ENCODE data around the gene RRP12.

The RRP12 gene

DNA sequence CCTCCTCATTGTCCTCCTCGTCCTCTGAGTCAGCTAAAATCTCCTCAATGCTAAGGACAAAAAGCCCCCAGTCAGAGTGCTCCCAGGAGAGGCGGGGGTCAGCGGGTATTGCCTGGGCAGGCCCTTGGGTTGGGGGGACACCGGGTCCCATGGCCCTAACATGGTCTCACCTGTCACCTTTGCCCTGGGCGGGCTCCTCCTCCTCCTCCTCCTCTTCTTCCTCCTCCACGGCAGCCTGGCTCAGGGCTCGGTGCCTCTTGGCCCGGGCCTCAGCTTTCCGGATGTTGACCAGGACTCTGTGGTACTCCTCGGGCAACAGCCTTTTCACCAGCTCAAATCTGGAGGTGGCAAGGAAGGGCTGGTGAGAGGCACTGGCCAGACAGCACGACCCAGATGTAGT lies 34.6 kb downstream of the RRP12 start:
- peaks cover 85% of the 10 kb centered on the region for H3K36me3 ChIP-seq (ENCODE audit: control insufficient read depth, insufficient read depth, low read length, severe bottlenecking)
- no peak overlapping the region for H3K9ac ChIP-seq (ENCODE audit: low read length)
- no peak overlapping the region for H3K4me3 ChIP-seq (ENCODE audit: low read length)
- no peaks in the 10 kb centered on the region for H3K9me3 ChIP-seq (ENCODE audit: control insufficient read depth, low read length)
- no peak for DNase-seq (ENCODE audit: low read depth)
- no peaks in the 10 kb centered on the region for H3K27me3 ChIP-seq (replicated peaks; ENCODE audit: control insufficient read depth, insufficient read depth, low read length)
- no peaks in the 10 kb centered on the region for H3K4me1 ChIP-seq (ENCODE audit: control insufficient read depth, insufficient read depth, low read length)

DNA sequence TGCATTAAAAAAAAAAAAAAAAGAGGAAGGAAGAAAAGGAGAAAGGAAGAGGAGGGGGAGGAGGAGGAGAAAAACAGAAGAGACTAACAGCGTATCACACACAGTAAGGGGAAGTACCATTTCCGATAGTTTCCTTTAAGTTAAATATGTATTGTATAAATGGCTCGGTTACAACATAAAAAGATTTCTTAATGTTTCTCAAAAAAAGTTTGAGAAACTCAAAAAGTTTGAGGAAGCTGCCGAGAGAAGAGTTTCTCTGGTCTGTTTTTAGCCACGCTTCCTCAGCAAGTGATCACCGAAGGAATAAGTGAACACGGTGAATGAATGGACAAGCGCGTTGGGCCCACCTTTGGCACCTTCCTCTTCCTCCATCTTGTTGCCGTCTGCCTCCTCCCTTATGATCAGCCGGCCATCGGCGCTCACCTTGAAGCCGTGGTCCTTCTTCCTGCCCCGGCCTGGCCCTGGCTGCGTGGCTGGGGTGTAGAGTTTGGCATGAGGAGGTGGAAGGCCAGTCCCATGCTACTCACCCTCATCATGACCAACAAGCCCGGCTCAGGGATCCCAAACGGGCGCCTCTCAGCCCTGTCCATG lies 35.3 kb downstream of the RRP12 start:
- H3K27me3 ChIP-seq (replicated peaks; ENCODE audit: control insufficient read depth, insufficient read depth, low read length): no peaks in the 10 kb centered on the region
- H3K9me3 ChIP-seq (ENCODE audit: control insufficient read depth, low read length): no peaks in the 10 kb centered on the region
- H3K4me1 ChIP-seq (ENCODE audit: control insufficient read depth, insufficient read depth, low read length): no peaks in the 10 kb centered on the region
- H3K36me3 ChIP-seq (ENCODE audit: control insufficient read depth, insufficient read depth, low read length, severe bottlenecking): peaks cover 78% of the 10 kb centered on the region
- DNase-seq (ENCODE audit: low read depth): no peak
- H3K9ac ChIP-seq (ENCODE audit: low read length): no peak overlapping the region
- no peak overlapping the region for H3K4me3 ChIP-seq (ENCODE audit: low read length)

DNA sequence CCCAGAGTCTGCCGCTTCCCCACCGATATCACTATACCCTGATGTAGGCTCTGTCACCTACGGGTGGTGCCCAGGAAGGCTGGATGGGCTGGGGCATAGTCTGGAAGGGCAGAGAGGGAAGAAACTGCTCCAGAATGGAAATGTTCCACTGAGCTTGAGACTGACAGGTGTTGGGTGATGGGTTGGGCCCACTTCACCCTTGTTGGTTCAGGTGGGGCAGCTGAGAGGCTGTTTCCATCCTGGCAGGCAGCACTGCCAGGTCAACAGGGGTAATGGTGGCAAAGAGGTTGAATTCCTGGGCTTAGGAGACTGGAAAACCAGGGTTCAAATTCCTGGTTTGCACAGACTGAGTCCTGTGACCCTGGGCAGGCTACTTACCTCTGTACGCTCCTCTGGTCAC lies 38.1 kb downstream of the RRP12 start:
- no peak overlapping the region for H3K4me3 ChIP-seq (ENCODE audit: low read length)
- no peak overlapping the region for H3K9ac ChIP-seq (ENCODE audit: low read length)
- H3K9me3 ChIP-seq (ENCODE audit: control insufficient read depth, low read length): no peaks in the 10 kb centered on the region
- H3K36me3 ChIP-seq (ENCODE audit: control insufficient read depth, insufficient read depth, low read length, severe bottlenecking): peaks cover 75% of the 10 kb centered on the region
- H3K4me1 ChIP-seq (ENCODE audit: control insufficient read depth, insufficient read depth, low read length): no peaks in the 10 kb centered on the region
- H3K27me3 ChIP-seq (replicated peaks; ENCODE audit: control insufficient read depth, insufficient read depth, low read length): no peaks in the 10 kb centered on the region
- no peak for DNase-seq (ENCODE audit: low read depth)

- Histone ChIP-seq H3K4me1 (ENCODE audit: control insufficient read depth, insufficient read depth, low read length) (no peaks in the 10 kb centered on the region), H3K27me3 (replicated peaks; ENCODE audit: control insufficient read depth, insufficient read depth, low read length) (no peaks in the 10 kb centered on the region), H3K9me3 (ENCODE audit: control insufficient read depth, low read length) (no peaks in the 10 kb centered on the region), H3K9ac (ENCODE audit: low read length) (no peak overlapping the region), H3K36me3 (ENCODE audit: control insufficient read depth, insufficient read depth, low read length, severe bottlenecking) (peaks cover 75% of the 10 kb centered on the region), H3K4me3 (ENCODE audit: low read length) (no peak overlapping the region)
- DNase-seq (ENCODE audit: low read depth): no peak
Measured at GRCh38 chr10:97362310-97363033, 38.7 kb downstream of the RRP12 start.

DNA sequence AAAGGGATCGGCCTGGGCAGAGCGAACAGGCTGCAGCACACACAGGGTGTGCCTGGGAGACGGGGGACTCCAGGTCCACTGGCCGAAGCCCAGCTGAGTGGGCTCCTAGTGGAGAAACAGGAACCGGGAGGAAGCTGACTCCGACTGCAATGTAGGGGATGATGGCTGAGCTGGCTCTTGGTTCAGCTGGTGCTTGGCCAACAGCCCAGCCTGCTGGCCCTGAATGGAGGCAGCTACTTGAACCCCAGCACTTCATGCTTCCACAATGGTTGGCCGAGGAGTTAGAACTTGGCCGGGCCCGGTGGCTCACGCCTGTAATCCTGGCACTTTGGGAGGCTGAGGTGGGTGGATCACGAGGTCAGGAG lies 39.6 kb downstream of the RRP12 start:
- Histone ChIP-seq H3K36me3 (ENCODE audit: control insufficient read depth, insufficient read depth, low read length, severe bottlenecking) (peaks cover 75% of the 10 kb centered on the region), H3K9me3 (ENCODE audit: control insufficient read depth, low read length) (no peaks in the 10 kb centered on the region), H3K4me3 (ENCODE audit: low read length) (no peak overlapping the region), H3K27me3 (replicated peaks; ENCODE audit: control insufficient read depth, insufficient read depth, low read length) (no peaks in the 10 kb centered on the region), H3K4me1 (ENCODE audit: control insufficient read depth, insufficient read depth, low read length) (no peaks in the 10 kb centered on the region), H3K9ac (ENCODE audit: low read length) (no peak overlapping the region)
- no peak for DNase-seq (ENCODE audit: low read depth)

DNA sequence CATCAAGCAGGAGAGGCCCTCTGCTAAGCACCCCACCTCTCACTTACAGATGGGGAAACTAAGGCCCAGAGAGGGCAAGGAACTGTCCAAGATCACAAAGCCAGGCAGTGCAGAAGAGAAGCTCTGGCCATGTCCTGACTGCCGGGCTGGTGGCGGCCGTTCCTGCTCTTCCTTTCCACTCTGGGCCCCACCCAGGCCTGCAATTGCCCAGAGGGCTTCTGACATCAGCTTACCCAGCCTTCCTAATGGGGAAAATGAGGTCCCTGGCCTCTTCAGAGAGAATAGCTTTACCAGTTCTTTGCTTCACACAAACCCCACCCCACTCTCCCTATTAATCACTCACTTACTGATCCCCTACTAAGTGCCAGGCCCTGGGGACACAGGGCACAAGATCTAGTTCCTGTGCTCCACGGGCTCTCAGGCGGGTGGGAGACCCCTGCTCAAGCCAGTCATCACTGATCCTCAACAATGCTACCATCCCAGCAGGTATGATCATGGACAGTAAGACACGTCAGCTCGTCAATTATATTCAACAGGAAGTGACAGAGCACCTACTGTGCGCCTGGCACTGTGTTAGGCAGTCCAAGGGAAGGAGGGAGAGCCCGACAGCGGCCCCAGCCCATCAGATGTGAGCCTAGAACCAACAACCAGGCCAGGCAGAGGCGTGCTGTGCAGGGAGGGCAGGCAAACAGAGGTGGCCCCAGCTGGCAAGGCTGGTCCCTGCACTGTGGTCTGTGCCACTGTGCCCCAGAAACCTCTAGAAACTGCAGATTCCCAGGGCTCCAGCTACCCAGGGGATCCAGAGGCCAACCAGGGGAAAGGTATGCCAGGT lies 40.2 kb downstream of the RRP12 start:
- DNase-seq (ENCODE audit: low read depth): no peak
- Histone ChIP-seq H3K9me3 (ENCODE audit: control insufficient read depth, low read length) (no peaks in the 10 kb centered on the region), H3K4me1 (ENCODE audit: control insufficient read depth, insufficient read depth, low read length) (no peaks in the 10 kb centered on the region), H3K36me3 (ENCODE audit: control insufficient read depth, insufficient read depth, low read length, severe bottlenecking) (peaks cover 75% of the 10 kb centered on the region), H3K27me3 (replicated peaks; ENCODE audit: control insufficient read depth, insufficient read depth, low read length) (no peaks in the 10 kb centered on the region), H3K9ac (ENCODE audit: low read length) (no peak overlapping the region), H3K4me3 (ENCODE audit: low read length) (no peak overlapping the region)

GRCh38 chr10:97358781-97359180 lies 42.4 kb downstream of the RRP12 start:
- Histone ChIP-seq H3K9ac (ENCODE audit: low read length) (no peak overlapping the region), H3K9me3 (ENCODE audit: control insufficient read depth, low read length) (no peaks in the 10 kb centered on the region), H3K4me3 (ENCODE audit: low read length) (no peak overlapping the region), H3K4me1 (ENCODE audit: control insufficient read depth, insufficient read depth, low read length) (no peaks in the 10 kb centered on the region), H3K27me3 (replicated peaks; ENCODE audit: control insufficient read depth, insufficient read depth, low read length) (no peaks in the 10 kb centered on the region), H3K36me3 (ENCODE audit: control insufficient read depth, insufficient read depth, low read length, severe bottlenecking) (peaks cover 61% of the 10 kb centered on the region)
- DNase-seq (ENCODE audit: low read depth): no peak

- peaks cover 57% of the 10 kb centered on the region for H3K36me3 ChIP-seq (ENCODE audit: control insufficient read depth, insufficient read depth, low read length, severe bottlenecking)
- H3K4me1 ChIP-seq (ENCODE audit: control insufficient read depth, insufficient read depth, low read length): no peaks in the 10 kb centered on the region
- H3K27me3 ChIP-seq (replicated peaks; ENCODE audit: control insufficient read depth, insufficient read depth, low read length): no peaks in the 10 kb centered on the region
- no peak overlapping the region for H3K9ac ChIP-seq (ENCODE audit: low read length)
- no peaks in the 10 kb centered on the region for H3K9me3 ChIP-seq (ENCODE audit: control insufficient read depth, low read length)
- no peak overlapping the region for H3K4me3 ChIP-seq (ENCODE audit: low read length)
- no peak for DNase-seq (ENCODE audit: low read depth)
Measured at GRCh38 chr10:97358349-97358748, 42.8 kb downstream of the RRP12 start.

DNA sequence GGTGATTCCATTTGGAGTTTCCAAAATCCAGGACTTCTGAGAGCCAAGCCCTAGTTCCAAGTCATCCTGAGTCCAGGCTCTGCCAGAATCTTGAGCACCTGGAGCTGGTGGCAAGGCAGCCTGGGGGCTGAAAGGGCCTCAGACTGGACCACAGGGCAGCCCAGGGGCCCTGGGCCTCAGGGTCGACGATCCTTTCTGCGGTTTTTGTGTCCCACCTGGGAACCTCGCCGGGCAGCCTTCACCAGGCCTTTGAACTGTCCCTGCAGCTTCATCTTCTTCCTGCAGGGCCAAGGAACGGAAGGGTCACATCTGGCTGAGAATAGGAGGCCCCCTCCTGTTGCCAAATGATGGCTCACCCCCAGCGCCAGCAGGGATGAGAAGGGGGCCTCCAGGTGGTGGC lies 44.2 kb downstream of the RRP12 start:
- Histone ChIP-seq H3K4me3 (ENCODE audit: low read length) (no peak overlapping the region), H3K9ac (ENCODE audit: low read length) (no peak overlapping the region)

GRCh38 chr10:97356318-97356914 lies 44.7 kb downstream of the RRP12 start:
- Histone ChIP-seq H3K27me3 (replicated peaks; ENCODE audit: control insufficient read depth, insufficient read depth, low read length) (no peaks in the 10 kb centered on the region), H3K9me3 (ENCODE audit: control insufficient read depth, low read length) (no peaks in the 10 kb centered on the region), H3K36me3 (ENCODE audit: control insufficient read depth, insufficient read depth, low read length, severe bottlenecking) (peaks cover 46% of the 10 kb centered on the region), H3K4me1 (ENCODE audit: control insufficient read depth, insufficient read depth, low read length) (no peaks in the 10 kb centered on the region), H3K9ac (ENCODE audit: low read length) (no peak overlapping the region), H3K4me3 (ENCODE audit: low read length) (no peak overlapping the region)
- DNase-seq (ENCODE audit: low read depth): no peak

More for the DNA sequence above, 44.2 kb downstream of the RRP12 start:
- Histone ChIP-seq H3K4me1 (ENCODE audit: control insufficient read depth, insufficient read depth, low read length) (no peaks in the 10 kb centered on the region), H3K27me3 (replicated peaks; ENCODE audit: control insufficient read depth, insufficient read depth, low read length) (no peaks in the 10 kb centered on the region), H3K9me3 (ENCODE audit: control insufficient read depth, low read length) (no peaks in the 10 kb centered on the region), H3K36me3 (ENCODE audit: control insufficient read depth, insufficient read depth, low read length, severe bottlenecking) (peaks cover 44% of the 10 kb centered on the region)
- DNase-seq (ENCODE audit: low read depth): no peak

- Histone ChIP-seq H3K36me3 (ENCODE audit: control insufficient read depth, insufficient read depth, low read length, severe bottlenecking) (peaks cover 46% of the 10 kb centered on the region), H3K4me3 (ENCODE audit: low read length) (no peak overlapping the region), H3K9me3 (ENCODE audit: control insufficient read depth, low read length) (no peaks in the 10 kb centered on the region), H3K4me1 (ENCODE audit: control insufficient read depth, insufficient read depth, low read length) (no peaks in the 10 kb centered on the region), H3K9ac (ENCODE audit: low read length) (no peak overlapping the region), H3K27me3 (replicated peaks; ENCODE audit: control insufficient read depth, insufficient read depth, low read length) (no peaks in the 10 kb centered on the region)
- peak; percentile 42 for DNase-seq (ENCODE audit: low read depth)
Measured at GRCh38 chr10:97355571-97355975, 45.6 kb downstream of the RRP12 start.

All from adipocyte (in vitro differentiated cells).